Bronchial epithelial cell (primary cell): Measurements from ENCODE around the gene RNGTT. TPM values are rescaled to one million over a fixed set of nuclear protein-coding genes. Genes with fewer than 3 reads are reported as not detected.

Experiments used
- DNase-seq: peaks from one replicate; pipeline ENCODE4 v3.0.0-alpha.2; 2010; ENCODE audit warnings: low read depth
- FAIRE-seq: peaks from 2 replicates; lab custom pipeline; 2011; peaks lifted over from hg19 to GRCh38; lab: Jason Lieb, UNC
- H3K27me3 ChIP-seq: 2 replicates; pipeline ENCODE4 v1.5.1; 2011; ENCODE audit warnings: low read length; ENCODE audit not compliant: control insufficient read depth, insufficient read depth
- H3K36me3 ChIP-seq: 2 replicates; pipeline ENCODE4 v1.5.1; 2011; ENCODE audit warnings: low read length; ENCODE audit not compliant: control insufficient read depth, insufficient read depth
- H3K4me3 ChIP-seq: 2 replicates; pipeline ENCODE4 v1.5.1; 2011; ENCODE audit warnings: mild to moderate bottlenecking, low read depth, low read length, control low read depth
- total RNA-seq: library from RNA; depleted of rRNA; stranded (reverse); fragments of >200 nt; gene quantifications from 2 replicates; pipeline ENCODE4 v1.2.1, GENCODE V29; 2014
- TF ChIP-seq, protein P1 (sequence below): IDR thresholded peaks from 2 replicates; pipeline ENCODE4 v1.5.1; 2011; ENCODE audit warnings: mild to moderate bottlenecking, moderate library complexity, low read length, control low read depth, inconsistent platforms; ENCODE audit not compliant: insufficient read depth, severe bottlenecking

RNGTT gene
- total RNA-seq, 1 donor from 2014 or later = 20.8 TPM

DNA sequence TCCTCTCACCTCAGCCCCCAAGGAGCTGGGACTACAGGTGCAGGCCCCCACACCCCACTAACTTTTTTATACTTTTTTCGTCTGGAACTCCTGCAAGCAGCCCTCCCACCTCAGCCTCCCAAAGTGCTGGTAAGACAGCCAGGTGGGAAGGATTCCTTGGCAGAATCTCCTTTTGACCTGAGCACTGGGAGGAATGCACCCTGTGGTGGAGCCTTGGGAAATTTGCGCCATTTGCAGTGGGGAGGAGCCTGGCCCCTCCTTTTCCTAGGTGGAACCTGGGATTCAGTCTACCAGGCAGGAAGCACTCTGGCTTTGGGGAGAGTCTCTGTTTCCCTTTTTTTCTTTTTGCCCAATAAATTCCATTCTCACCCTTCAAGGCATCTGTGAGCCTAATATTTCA is 2.3 kb upstream of the RNGTT start:
- TF ChIP-seq, protein P1, sequence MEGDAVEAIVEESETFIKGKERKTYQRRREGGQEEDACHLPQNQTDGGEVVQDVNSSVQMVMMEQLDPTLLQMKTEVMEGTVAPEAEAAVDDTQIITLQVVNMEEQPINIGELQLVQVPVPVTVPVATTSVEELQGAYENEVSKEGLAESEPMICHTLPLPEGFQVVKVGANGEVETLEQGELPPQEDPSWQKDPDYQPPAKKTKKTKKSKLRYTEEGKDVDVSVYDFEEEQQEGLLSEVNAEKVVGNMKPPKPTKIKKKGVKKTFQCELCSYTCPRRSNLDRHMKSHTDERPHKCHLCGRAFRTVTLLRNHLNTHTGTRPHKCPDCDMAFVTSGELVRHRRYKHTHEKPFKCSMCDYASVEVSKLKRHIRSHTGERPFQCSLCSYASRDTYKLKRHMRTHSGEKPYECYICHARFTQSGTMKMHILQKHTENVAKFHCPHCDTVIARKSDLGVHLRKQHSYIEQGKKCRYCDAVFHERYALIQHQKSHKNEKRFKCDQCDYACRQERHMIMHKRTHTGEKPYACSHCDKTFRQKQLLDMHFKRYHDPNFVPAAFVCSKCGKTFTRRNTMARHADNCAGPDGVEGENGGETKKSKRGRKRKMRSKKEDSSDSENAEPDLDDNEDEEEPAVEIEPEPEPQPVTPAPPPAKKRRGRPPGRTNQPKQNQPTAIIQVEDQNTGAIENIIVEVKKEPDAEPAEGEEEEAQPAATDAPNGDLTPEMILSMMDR = no peak
- FAIRE-seq (no peak), DNase-seq (no peak)
- no peak overlapping the region for H3K4me3 ChIP-seq
- H3K36me3 ChIP-seq = no peaks in the 10 kb centered on the region
- no peaks in the 10 kb centered on the region for H3K27me3 ChIP-seq

DNA sequence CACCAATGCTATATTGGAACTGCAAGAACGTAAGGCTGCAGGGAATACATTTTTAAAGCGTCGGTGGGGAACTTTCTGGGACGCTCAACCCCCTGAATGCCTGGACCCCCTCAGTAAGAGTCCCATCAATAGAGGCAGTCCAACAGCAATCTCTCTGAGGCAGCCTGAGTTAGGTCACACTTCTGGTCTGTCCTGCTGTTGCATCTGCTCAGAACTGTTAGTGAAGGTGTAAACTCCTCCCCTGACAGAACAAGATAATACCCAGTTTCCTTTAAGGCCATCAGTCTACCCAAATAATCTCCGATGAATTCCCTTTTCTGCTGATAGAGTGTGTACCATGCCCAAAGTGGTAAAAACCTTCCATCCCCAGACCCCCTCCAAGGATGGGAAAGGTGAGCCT is 1.1 kb upstream of the RNGTT start:
- no peaks in the 10 kb centered on the region for H3K27me3 ChIP-seq
- H3K36me3 ChIP-seq = no peaks in the 10 kb centered on the region
- no peak for FAIRE-seq
- DNase-seq = no peak
- TF ChIP-seq, protein P1 = no peak
- peak overlapping the region; percentile 97 for H3K4me3 ChIP-seq

DNA sequence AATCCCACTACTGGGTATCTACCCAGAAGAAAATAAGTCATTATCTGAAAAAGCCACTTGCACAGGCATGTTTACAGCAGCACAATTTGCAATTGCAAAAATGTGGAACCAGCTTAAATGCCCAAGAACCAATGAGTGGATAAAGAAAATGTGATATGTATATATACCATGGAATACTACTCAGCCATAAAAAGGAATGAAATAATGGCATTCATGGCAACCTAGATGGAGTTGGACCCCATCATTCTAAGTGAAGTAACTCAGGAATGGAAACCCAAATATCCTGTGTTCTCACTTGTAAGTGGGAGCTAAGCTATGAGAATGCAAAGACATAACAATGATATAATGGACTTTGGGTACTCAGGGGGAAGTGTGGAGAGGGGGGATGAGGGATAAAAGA is 4.6 kb downstream of the RNGTT start:
- H3K27me3 ChIP-seq = no peaks in the 10 kb centered on the region
- H3K36me3 ChIP-seq = no peaks in the 10 kb centered on the region
- H3K4me3 ChIP-seq = no peak overlapping the region
- DNase-seq = no peak
- TF ChIP-seq, protein P1 = no peak
- FAIRE-seq = no peak

DNA sequence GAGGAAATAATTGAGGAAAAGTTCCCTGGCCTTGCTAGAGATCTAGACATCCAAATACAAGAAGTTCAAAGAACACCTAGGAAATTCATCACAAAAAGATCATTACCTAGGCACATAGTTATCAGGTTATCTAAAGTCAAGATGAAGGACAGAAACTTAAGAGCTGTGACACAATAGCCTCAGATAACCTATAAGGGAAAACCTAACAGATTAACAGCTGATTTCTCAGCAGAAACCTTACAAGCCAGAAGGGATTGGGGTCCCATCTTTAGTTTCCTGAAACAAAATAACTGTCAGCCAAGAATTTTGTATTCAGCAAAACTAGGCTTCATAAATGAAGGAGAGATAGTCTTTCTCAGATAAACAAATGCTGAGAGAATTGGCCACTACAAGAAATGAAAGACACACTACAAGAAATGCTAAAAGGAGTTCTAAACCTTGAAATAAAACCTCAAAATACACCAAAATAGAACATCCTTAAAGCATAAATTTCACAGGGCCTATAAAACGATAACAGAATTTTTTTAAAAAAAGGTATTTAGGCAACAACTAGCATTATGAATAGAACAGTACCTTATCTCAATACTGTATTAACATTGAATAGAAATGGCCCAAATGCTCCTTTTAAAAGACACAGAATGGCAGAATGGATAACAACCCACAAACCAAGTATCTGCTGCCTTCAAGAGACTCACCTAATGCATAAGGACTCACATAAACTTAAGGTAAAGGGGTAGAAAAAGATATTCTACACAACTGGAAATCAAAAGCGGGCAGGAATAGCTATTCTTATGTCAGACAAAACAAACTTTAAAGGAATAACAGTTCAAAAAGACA is 9.7 kb downstream of the RNGTT start:
- H3K36me3 ChIP-seq = no peaks in the 10 kb centered on the region
- TF ChIP-seq, protein P1 = no peak
- no peak for FAIRE-seq

DNA sequence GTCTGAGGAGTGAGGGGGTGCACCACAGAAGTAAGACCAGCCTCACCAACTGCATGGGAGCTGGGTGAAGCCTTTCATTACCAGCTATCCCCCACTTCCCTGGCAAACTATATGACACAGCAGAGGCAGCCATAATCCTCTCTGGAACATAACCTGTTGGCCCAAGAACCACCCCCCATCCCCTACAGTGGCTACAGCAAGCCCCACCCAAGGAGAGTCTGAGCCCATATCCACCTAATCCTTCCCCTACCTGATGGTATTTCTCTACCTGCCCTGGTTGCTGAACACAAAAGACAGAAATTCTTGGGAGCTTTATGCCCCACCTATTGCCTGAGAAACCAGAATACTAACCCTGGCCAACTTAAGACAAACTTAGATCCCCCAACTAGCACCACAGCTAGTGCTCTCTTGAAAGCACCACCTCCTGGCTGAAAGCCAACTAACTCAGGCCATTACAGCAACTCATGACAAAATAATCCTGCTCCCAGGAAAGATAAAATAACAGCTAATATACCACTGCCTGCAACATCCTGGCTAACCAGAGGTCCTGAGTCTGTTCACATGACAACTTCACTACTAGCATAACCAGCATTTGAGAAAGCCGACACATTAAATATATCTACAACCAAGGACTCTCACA is 11.2 kb downstream of the RNGTT start:
- H3K4me3 ChIP-seq = no peak overlapping the region
- TF ChIP-seq, protein P1 = no peak
- DNase-seq (peak; percentile 9), FAIRE-seq (no peak)
- H3K36me3 ChIP-seq = no peaks in the 10 kb centered on the region
- no peaks in the 10 kb centered on the region for H3K27me3 ChIP-seq

More for the DNA sequence above, 9.7 kb downstream of the RNGTT start:
- no peaks in the 10 kb centered on the region for H3K27me3 ChIP-seq
- no peak overlapping the region for H3K4me3 ChIP-seq
- DNase-seq = no peak
